22Rv1 (cell line): ENCODE results near the gene WWC2.

Experiments
- H3K27ac ChIP-seq: fragments of 450-650 bp; 2 replicates; pipeline ENCODE4 v1.5.1; 2017
- CTCF ChIP-seq: fragments of 450-650 bp; IDR thresholded peaks from 2 replicates; pipeline ENCODE4 v1.5.1; 2017; ENCODE audit warnings: mild to moderate bottlenecking
- ZFX ChIP-seq: fragments of 450-650 bp; IDR thresholded peaks from 2 replicates; pipeline ENCODE4 v1.6.1; 2017; ENCODE audit warnings: antibody characterized with exemption, borderline replicate concordance

WWC2 gene

GRCh38 chr4:183256343-183256742 lies 157.3 kb downstream of the WWC2 start:
- H3K27ac ChIP-seq = no peak overlapping the region
- no peak for TF ChIP-seq CTCF
- no peak for TF ChIP-seq ZFX

GRCh38 chr4:183256756-183257385 lies 157.8 kb downstream of the WWC2 start:
- TF ChIP-seq ZFX = no peak
- peak; percentile 92 for TF ChIP-seq CTCF
- no peak overlapping the region for H3K27ac ChIP-seq

GRCh38 chr4:183257808-183258207 lies 158.8 kb downstream of the WWC2 start:
- no peak for TF ChIP-seq ZFX
- no peak for TF ChIP-seq CTCF
- H3K27ac ChIP-seq = no peak overlapping the region

- no peak for TF ChIP-seq ZFX
- TF ChIP-seq CTCF = no peak
Observed at GRCh38 chr4:183260491-183261151, 161.6 kb downstream of the WWC2 start.

GRCh38 chr4:183261953-183262775 lies 163.1 kb downstream of the WWC2 start:
- TF ChIP-seq ZFX (no peak), CTCF (peak; percentile 88)
- no peak overlapping the region for H3K27ac ChIP-seq

More at GRCh38 chr4:183260491-183261151, 161.6 kb downstream of the WWC2 start:
- no peak overlapping the region for H3K27ac ChIP-seq

- no peak overlapping the region for H3K27ac ChIP-seq
- no peak for TF ChIP-seq CTCF
- TF ChIP-seq ZFX = no peak
Observed at GRCh38 chr4:183262776-183263100, 163.7 kb downstream of the WWC2 start.

- no peak overlapping the region for H3K27ac ChIP-seq
- TF ChIP-seq ZFX (no peak), CTCF (no peak)
Observed at GRCh38 chr4:183263787-183264386, 164.8 kb downstream of the WWC2 start.
